HUES64 (cell line): ENCODE results near the gene ILF2.

Experiments
- H3K27ac ChIP-seq: 2 replicates; pipeline ENCODE4 v1.7.0; 2013; ENCODE audit warnings: low read depth, low read length, inconsistent platforms
- H3K27me3 ChIP-seq: 2 replicates; pipeline ENCODE4 v1.6.1; 2013; ENCODE audit warnings: mild to moderate bottlenecking, low read length; ENCODE audit not compliant: insufficient read depth
- H3K36me3 ChIP-seq: 2 replicates; pipeline ENCODE4 v1.6.1; 2013; ENCODE audit warnings: mild to moderate bottlenecking, low read length; ENCODE audit not compliant: insufficient read depth
- H3K4me1 ChIP-seq: 2 replicates; pipeline ENCODE4 v1.6.1; 2013; ENCODE audit warnings: mild to moderate bottlenecking, low read length, moderate library complexity; ENCODE audit not compliant: insufficient read depth
- H3K4me3 ChIP-seq: 2 replicates; pipeline ENCODE4 v1.5.1; 2013; ENCODE audit warnings: mild to moderate bottlenecking, low read length, moderate library complexity
- H3K9ac ChIP-seq: 2 replicates; pipeline ENCODE4 v1.6.1; 2013; ENCODE audit warnings: mild to moderate bottlenecking, low read depth, low read length
- H3K9me3 ChIP-seq: 2 replicates; pipeline ENCODE4 v1.6.1; 2013; ENCODE audit warnings: low read depth, low read length; ENCODE audit not compliant: insufficient read depth
- WGBS: fragments of 150-250, 120-280 bp; methylation state at CpG from one replicate; pipeline ENCODE4 v1.1.7; 2013; ENCODE audit warnings: missing lambda C conversion rate; 5-methylcytosine and 5-hydroxymethylcytosine counted together

Gene ILF2

DNA sequence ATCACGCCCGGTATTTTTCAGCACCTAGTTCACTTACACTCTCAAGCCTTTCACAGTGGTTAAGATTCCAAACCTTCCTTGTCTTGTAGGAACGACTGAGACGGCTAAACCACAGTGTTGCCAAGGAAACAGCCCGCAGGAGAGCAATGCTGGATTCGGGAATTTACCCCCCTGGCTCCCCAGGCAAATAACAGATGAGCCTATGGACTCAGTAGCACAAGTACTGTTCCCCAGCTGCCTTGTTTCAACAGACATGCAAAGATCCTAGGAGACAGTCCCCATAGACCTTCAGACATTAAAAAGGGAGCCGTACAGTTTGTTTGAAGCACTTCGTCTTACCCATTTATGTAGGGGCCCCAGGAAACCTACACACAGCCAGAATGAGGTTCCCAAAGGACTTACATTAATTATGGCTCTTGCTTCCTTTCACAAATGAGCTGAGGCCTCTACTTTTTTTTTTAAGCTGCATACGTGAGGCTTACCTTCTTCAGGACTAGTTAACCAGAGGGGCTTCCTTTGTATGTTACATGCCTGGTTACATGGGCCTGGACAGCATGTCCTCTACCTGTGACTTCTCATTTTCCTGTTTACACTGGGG lies 9.6 kb downstream of the ILF2 start:
- H3K9ac ChIP-seq = no peak overlapping the region
- WGBS = 78% methylated on average over 9 of the region's 9 CpGs
- peaks cover 57% of the 10 kb centered on the region for H3K36me3 ChIP-seq
- H3K4me3 ChIP-seq = no peak overlapping the region
- H3K27me3 ChIP-seq = no peaks in the 10 kb centered on the region
- peaks cover 5% of the 10 kb centered on the region; the same call in 1 of the 2 replicates for H3K4me1 ChIP-seq
- no peaks in the 10 kb centered on the region for H3K9me3 ChIP-seq
- peak overlapping the region; percentile 6; the same call in 1 of the 2 replicates for H3K27ac ChIP-seq

- Histone ChIP-seq H3K27me3 (no peaks in the 10 kb centered on the region), H3K9ac (no peak overlapping the region), H3K36me3 (peaks cover 42% of the 10 kb centered on the region), H3K4me3 (peak overlapping the region; percentile 89), H3K9me3 (no peaks in the 10 kb centered on the region), H3K27ac (no peak overlapping the region), H3K4me1 (peaks cover 5% of the 10 kb centered on the region; the same call in 1 of the 2 replicates)
- 82% methylated on average over 8 of the region's 9 CpGs for WGBS
These were observed 11.1 kb downstream of the ILF2 start for GRCh38 chr1:153659656-153660055.

DNA sequence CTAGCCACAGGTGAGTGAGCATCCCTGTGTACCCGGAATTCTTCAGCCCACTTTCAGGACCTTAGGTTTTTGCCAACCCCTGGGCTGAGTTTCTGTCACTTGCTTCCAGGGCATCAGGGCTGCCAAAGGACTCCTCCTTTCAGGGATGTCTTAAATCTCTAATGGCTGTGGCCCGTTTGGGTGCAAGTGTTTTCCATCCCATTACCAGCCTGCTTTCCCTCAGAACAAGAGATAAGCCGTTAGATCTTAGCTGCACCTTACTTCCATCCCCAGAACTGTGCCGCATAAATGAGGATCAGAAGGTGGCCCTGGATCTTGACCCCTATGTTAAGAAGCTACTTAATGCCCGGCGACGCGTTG lies 11.6 kb downstream of the ILF2 start:
- H3K36me3 ChIP-seq = peaks cover 37% of the 10 kb centered on the region
- no peaks in the 10 kb centered on the region for H3K9me3 ChIP-seq
- peaks cover 5% of the 10 kb centered on the region; the same call in 1 of the 2 replicates for H3K4me1 ChIP-seq
- 47% methylated on average over 8 of the region's 8 CpGs for WGBS
- peak overlapping the region; percentile 89 for H3K9ac ChIP-seq
- no peaks in the 10 kb centered on the region for H3K27me3 ChIP-seq
- no peak overlapping the region for H3K27ac ChIP-seq
- peak overlapping the region; percentile 89 for H3K4me3 ChIP-seq

- H3K4me1 ChIP-seq = peaks cover 5% of the 10 kb centered on the region; the same call in 1 of the 2 replicates
- H3K4me3 ChIP-seq = peak within 1 kb of the TSS; percentile 89
- peaks cover 31% of the 10 kb centered on the region for H3K36me3 ChIP-seq
- peak within 1 kb of the TSS; percentile 89 for H3K9ac ChIP-seq
- WGBS = 3% methylated on average over 53 of the region's 53 CpGs
- H3K9me3 ChIP-seq = no peaks in the 10 kb centered on the region
- peak within 1 kb of the TSS; percentile 94 for H3K27ac ChIP-seq
- no peaks in the 10 kb centered on the region for H3K27me3 ChIP-seq
These were observed 12.2 kb downstream of the ILF2 start, which contains the start of gene SNAPIN for GRCh38 chr1:153658400-153659174. Gene SNAPIN, plus strand, starts transcription at chr1:153658703. Its CDS starts 41 bp downstream, at chr1:153658744.

- no peak overlapping the region for H3K4me3 ChIP-seq
- H3K4me1 ChIP-seq = peaks cover 5% of the 10 kb centered on the region; the same call in 1 of the 2 replicates
- H3K27me3 ChIP-seq = no peaks in the 10 kb centered on the region
- H3K9me3 ChIP-seq = no peaks in the 10 kb centered on the region
- no peaks in the 10 kb centered on the region for H3K36me3 ChIP-seq
- WGBS = 97% methylated on average over 3 of the region's 3 CpGs
- H3K27ac ChIP-seq = no peak overlapping the region
- no peak overlapping the region for H3K9ac ChIP-seq
These were observed 15.5 kb downstream of the ILF2 start for GRCh38 chr1:153655333-153655732.

DNA sequence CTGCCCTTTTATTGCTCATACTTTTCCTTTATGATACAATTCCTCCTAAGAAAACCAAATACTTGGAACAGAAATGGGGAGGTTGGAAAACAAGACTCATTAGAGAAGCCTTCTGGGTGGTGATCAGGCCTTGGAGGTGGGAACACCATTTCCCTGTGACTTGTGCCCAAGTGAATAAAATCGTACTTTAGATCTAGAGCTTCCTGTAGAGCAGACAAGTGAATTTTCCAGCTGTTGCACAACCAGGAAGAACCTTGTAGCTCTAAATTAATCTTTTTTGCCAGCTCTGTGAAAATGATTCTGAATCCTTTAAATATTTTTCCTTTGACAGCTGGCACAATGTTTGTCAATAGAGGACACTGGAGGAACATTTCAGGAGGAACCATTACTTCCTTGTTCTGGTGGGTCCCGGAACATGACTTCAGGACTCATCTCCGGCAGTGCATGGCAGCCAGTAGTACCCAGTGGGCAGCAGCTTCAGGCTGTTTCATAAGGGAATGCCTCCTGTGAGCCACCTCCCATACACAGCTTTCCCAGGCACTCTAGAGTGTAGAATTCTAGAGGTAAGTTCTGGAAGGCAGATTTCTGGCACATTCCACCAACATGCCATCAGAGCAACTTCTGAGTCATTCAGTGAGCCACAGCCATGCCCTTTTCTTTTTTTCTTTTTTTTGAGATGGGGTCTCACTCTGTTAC lies 17.8 kb downstream of the ILF2 start:
- Histone ChIP-seq H3K36me3 (no peaks in the 10 kb centered on the region), H3K9me3 (no peaks in the 10 kb centered on the region), H3K27ac (no peak overlapping the region), H3K9ac (no peak overlapping the region), H3K4me3 (no peak overlapping the region), H3K27me3 (no peaks in the 10 kb centered on the region), H3K4me1 (no peaks in the 10 kb centered on the region)
- 89% methylated on average over 3 of the region's 3 CpGs for WGBS

- Histone ChIP-seq H3K9ac (no peak overlapping the region), H3K36me3 (peaks cover under 1% of the 10 kb centered on the region), H3K9me3 (no peaks in the 10 kb centered on the region), H3K27me3 (no peaks in the 10 kb centered on the region), H3K4me1 (no peaks in the 10 kb centered on the region), H3K4me3 (no peak overlapping the region), H3K27ac (no peak overlapping the region)
- WGBS = 93% methylated on average over 1 of the region's 1 CpG
These were observed 19.0 kb downstream of the ILF2 start for GRCh38 chr1:153651771-153652170.

DNA sequence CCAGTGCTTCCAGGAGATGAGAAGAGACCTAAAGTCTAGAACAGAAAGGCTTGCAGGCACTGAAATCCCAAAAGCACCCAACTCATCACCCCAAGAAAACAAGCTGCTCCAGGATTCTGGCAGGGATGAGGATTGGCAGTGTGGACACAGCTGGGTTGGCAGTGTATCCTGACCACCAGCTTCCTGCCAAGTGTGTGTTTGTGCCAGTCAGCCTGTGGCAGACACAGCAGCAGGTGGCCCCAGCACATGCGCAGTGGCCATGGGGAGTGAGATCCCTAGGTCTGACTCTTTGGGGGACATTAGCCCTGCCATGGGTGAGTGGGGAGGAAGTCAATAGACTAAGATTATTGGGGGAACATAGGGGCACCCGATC lies 20.9 kb downstream of the ILF2 start:
- peaks cover 19% of the 10 kb centered on the region for H3K36me3 ChIP-seq
- 92% methylated on average over 2 of the region's 2 CpGs for WGBS
- no peak overlapping the region for H3K27ac ChIP-seq
- no peaks in the 10 kb centered on the region for H3K9me3 ChIP-seq
- H3K4me1 ChIP-seq = no peaks in the 10 kb centered on the region
- H3K4me3 ChIP-seq = no peak overlapping the region
- no peaks in the 10 kb centered on the region for H3K27me3 ChIP-seq
- H3K9ac ChIP-seq = no peak overlapping the region

DNA sequence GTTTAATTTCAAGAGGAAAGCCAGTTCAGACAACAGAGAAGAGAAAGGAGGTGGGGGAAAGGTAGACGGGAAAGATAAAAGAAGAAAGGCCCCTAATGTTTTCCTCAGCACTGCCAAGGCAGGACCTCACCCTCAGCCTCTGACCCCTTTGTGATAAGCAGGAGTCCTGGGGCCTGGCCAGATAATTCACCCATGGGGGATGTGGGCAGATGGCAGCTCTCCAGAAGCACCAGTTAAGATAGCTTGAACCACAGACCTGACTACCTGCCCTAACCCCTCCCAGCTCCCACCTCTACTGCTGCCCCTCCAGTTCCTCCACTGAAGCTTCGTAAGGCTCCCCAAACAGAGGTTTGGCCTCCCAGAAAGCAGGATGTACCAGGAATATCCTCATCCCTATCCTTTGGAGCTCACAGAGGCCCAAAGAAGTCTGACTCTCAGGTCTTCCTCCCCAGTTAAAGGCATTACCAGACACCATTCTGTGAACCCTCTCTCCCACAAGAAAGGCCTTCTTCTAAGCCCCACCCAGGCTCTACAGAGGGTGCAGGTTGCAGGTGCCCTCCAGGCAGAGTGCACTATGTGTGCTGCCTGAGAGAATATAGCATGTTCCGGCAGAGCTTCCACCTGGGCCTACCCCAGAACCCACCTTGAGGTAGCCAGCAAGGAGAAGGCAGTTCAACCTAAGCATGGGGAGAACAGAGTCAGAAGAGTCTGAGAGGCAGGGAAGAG lies 21.5 kb downstream of the ILF2 start:
- Histone ChIP-seq H3K4me1 (no peaks in the 10 kb centered on the region), H3K9ac (no peak overlapping the region), H3K27ac (no peak overlapping the region), H3K36me3 (peaks cover 25% of the 10 kb centered on the region), H3K4me3 (no peak overlapping the region), H3K27me3 (no peaks in the 10 kb centered on the region), H3K9me3 (no peaks in the 10 kb centered on the region)
- 55% methylated on average over 3 of the region's 3 CpGs for WGBS

DNA sequence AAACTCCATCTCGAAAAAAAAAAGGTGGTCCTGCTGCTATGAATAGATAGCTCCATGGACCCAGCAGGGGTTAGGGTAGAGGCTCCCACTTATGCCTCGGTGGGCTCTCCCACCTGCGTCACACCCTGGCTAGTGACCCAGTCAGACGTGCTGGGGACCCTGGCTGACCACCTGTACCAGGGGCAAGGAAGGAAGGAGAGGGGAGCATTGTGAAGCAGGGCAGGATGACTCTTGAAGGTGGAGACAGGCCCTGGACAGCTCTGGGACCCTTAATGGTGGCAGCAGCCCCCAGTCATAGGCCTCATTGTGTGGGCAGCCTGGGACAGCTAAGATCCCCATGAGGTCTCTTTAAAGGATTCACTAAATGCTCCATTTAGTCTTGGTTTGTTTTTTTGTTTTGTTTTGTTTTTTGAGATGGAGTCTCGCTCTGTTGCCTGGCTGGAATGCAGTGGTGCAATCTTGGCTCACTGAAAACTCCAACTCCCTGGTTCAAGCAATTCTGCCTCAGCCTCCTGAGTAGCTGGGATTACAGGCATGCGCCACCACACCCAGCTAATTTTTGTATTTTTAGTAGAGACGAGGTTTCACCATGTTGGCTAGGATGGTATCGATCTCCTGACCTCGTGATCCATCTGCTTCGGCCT lies 22.7 kb downstream of the ILF2 start:
- Histone ChIP-seq H3K9ac (no peak overlapping the region), H3K4me1 (no peaks in the 10 kb centered on the region), H3K4me3 (no peak overlapping the region), H3K27ac (no peak overlapping the region), H3K9me3 (no peaks in the 10 kb centered on the region), H3K27me3 (no peaks in the 10 kb centered on the region), H3K36me3 (peaks cover 37% of the 10 kb centered on the region)
- WGBS = 86% methylated on average over 10 of the region's 10 CpGs
